Trophoblast cell (in vitro differentiated cells and primary cell): ENCODE results near the gene WDR90.
A peak's percentile ranks its signal among the peaks of the same experiment; 100 is the strongest.

ENCODE experiments used
- DNase-seq, 2 donors: peaks; one replicate each; pipeline ENCODE4 v3.0.0-alpha.2; 2016
- H2AFZ ChIP-seq: 2 replicates; pipeline ENCODE4 v1.6.1; 2013; ENCODE audit warnings: low read length, moderate library complexity, mild to moderate bottlenecking; ENCODE audit not compliant: insufficient read depth, poor library complexity
- H2AK5ac ChIP-seq: 2 replicates; pipeline ENCODE4 v1.6.1; 2013; ENCODE audit warnings: mild to moderate bottlenecking, low read length
- H2BK120ac ChIP-seq: 2 replicates; pipeline ENCODE4 v1.6.1; 2013; ENCODE audit warnings: low read length, mild to moderate bottlenecking, moderate library complexity; ENCODE audit not compliant: insufficient read depth, poor library complexity
- H2BK12ac ChIP-seq: 2 replicates; pipeline ENCODE4 v1.6.1; 2013; ENCODE audit warnings: mild to moderate bottlenecking, low read length, moderate library complexity
- H2BK5ac ChIP-seq: 2 replicates; pipeline ENCODE4 v1.6.1; 2013; ENCODE audit warnings: low read length, low read depth, moderate library complexity, mild to moderate bottlenecking; ENCODE audit not compliant: poor library complexity
- H3K14ac ChIP-seq: 2 replicates; pipeline ENCODE4 v1.6.1; 2013; ENCODE audit warnings: mild to moderate bottlenecking, low read length
- H3K18ac ChIP-seq: 2 replicates; pipeline ENCODE4 v1.6.1; 2013; ENCODE audit warnings: mild to moderate bottlenecking, low read length
- H3K23ac ChIP-seq: 2 replicates; pipeline ENCODE4 v1.6.1; 2013; ENCODE audit warnings: low read length
- H3K27ac ChIP-seq: 2 replicates; pipeline ENCODE4 v1.5.1; 2013; ENCODE audit warnings: low read depth, mild to moderate bottlenecking, inconsistent platforms, low read length, moderate library complexity
- H3K27me3 ChIP-seq: 2 replicates; pipeline ENCODE4 v1.6.1; 2013; ENCODE audit warnings: inconsistent platforms, mild to moderate bottlenecking, low read length, moderate library complexity; ENCODE audit not compliant: insufficient read depth
- H3K36me3 ChIP-seq, 2 experiments: 1 replicate in 1 of 2; 2 replicates in 1 of 2; pipeline ENCODE4 v1.6.1; 2013; ENCODE audit warnings: low read length in 2 of 2, mild to moderate bottlenecking in 2 of 2, moderate library complexity in 1 of 2; ENCODE audit not compliant: insufficient read depth in 2 of 2, control insufficient read depth in 1 of 2
- H3K4ac ChIP-seq: 2 replicates; pipeline ENCODE4 v1.6.1; 2013; ENCODE audit warnings: low read depth, mild to moderate bottlenecking, low read length, moderate library complexity
- H3K4me1 ChIP-seq, 2 experiments: 1 replicate in 1 of 2; 2 replicates in 1 of 2; pipeline ENCODE4 v1.6.1; 2013; ENCODE audit warnings: low read length in 2 of 2, mild to moderate bottlenecking in 2 of 2, moderate library complexity in 1 of 2; ENCODE audit not compliant: insufficient read depth in 2 of 2, control insufficient read depth in 1 of 2
- H3K4me2 ChIP-seq: 2 replicates; pipeline ENCODE4 v1.6.1; 2013; ENCODE audit warnings: inconsistent platforms, mild to moderate bottlenecking, low read length, moderate library complexity
- H3K4me3 ChIP-seq: 2 replicates; pipeline ENCODE4 v1.5.1; 2013; ENCODE audit warnings: mild to moderate bottlenecking, low read depth, low read length, inconsistent platforms
- H3K79me1 ChIP-seq: one replicate; pipeline ENCODE4 v1.6.1; 2013; ENCODE audit warnings: low read length
- H3K79me2 ChIP-seq: 2 replicates; pipeline ENCODE4 v1.6.1; 2013; ENCODE audit warnings: low read length, mild to moderate bottlenecking; ENCODE audit not compliant: control insufficient read depth, insufficient read depth, poor library complexity
- H3K9ac ChIP-seq: 2 replicates; pipeline ENCODE4 v1.6.1; 2013; ENCODE audit warnings: mild to moderate bottlenecking, low read length
- H3K9me3 ChIP-seq: 2 replicates; pipeline ENCODE4 v1.6.1; 2013; ENCODE audit warnings: low read depth, mild to moderate bottlenecking, control low read depth, inconsistent platforms, low read length; ENCODE audit not compliant: insufficient read depth
- H4K12ac ChIP-seq: 2 replicates; pipeline ENCODE4 v1.6.1; 2013; ENCODE audit warnings: low read depth, mild to moderate bottlenecking, low read length, moderate library complexity
- H4K8ac ChIP-seq: 2 replicates; pipeline ENCODE4 v1.6.1; 2013; ENCODE audit warnings: low read depth, mild to moderate bottlenecking, low read length, moderate library complexity
- H4K91ac ChIP-seq: one replicate; pipeline ENCODE4 v1.6.1; 2013; ENCODE audit warnings: low read depth, mild to moderate bottlenecking, low read length, moderate library complexity
- WGBS: extraction: QIAGEN DNeasy Blood & Tissue Kit; methylation state at CpG from one replicate; pipeline ENCODE4 v1.1.7; 2013; ENCODE audit warnings: missing lambda C conversion rate; ENCODE audit not compliant: insufficient read length, insufficient coverage; ENCODE audit errors: extremely low coverage; 5-methylcytosine and 5-hydroxymethylcytosine counted together

The WDR90 gene

DNA sequence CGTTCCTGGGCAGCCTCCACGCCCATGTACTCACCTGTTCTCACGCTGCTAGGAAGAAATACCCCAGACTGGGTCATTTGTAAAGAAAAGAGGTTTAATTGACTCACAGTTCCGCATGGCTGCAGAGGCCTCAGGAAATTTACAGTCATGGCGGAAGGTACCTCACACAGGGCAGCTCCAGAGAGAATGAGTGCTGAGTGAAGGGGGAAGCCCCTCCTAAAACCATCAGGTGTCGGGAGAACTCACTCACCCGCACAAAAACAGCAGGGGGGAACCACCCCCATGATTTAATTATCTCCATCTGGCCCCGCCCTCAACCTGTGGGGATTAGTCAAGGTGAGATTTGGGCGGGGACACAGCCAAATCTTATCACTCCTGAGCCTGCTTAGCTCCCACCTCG is 41.1 kb upstream of the WDR90 start:
- no CpG with 5 or more reads among the region's 10 CpGs for WGBS
- peak overlapping the region; percentile 48 for H3K18ac ChIP-seq
- no peak overlapping the region for H3K4ac ChIP-seq
- no peak overlapping the region for H4K8ac ChIP-seq
- H3K4me1 ChIP-seq: no peaks in the 10 kb centered on the region
- H4K91ac ChIP-seq: no peak overlapping the region
- no peak overlapping the region for H2BK5ac ChIP-seq
- H3K4me3 ChIP-seq: no peak overlapping the region
- H2BK120ac ChIP-seq: no peak overlapping the region
- H3K27ac ChIP-seq: no peak overlapping the region
- H3K9me3 ChIP-seq: peaks cover 6% of the 10 kb centered on the region
- no peak overlapping the region for H2AK5ac ChIP-seq
- H3K23ac ChIP-seq: no peak overlapping the region
- H3K14ac ChIP-seq: no peak overlapping the region
- H3K36me3 ChIP-seq: no peaks in the 10 kb centered on the region
- H3K27me3 ChIP-seq: no peaks in the 10 kb centered on the region
- H2AFZ ChIP-seq: no peak overlapping the region
- no peak for DNase-seq
- no peaks in the 10 kb centered on the region for H3K79me2 ChIP-seq
- H2BK12ac ChIP-seq: no peak overlapping the region
- no peak overlapping the region for H4K12ac ChIP-seq
- no peaks in the 10 kb centered on the region for H3K79me1 ChIP-seq
- no peak overlapping the region for H3K9ac ChIP-seq
- no peak overlapping the region for H3K4me2 ChIP-seq

- Histone ChIP-seq H4K91ac (no peak overlapping the region), H3K23ac (no peak overlapping the region), H3K27ac (no peak overlapping the region), H3K36me3 (peaks cover 3 to 4% of the 10 kb centered on the region in 2 experiments), H3K4me1 (no peaks in the 10 kb centered on the region), H2AFZ (no peak overlapping the region), H3K9ac (no peak overlapping the region), H3K14ac (no peak overlapping the region), H4K12ac (no peak overlapping the region), H2AK5ac (no peak overlapping the region), H3K4me2 (no peak overlapping the region), H3K18ac (no peak overlapping the region), H2BK5ac (no peak overlapping the region), H3K79me1 (no peaks in the 10 kb centered on the region), H3K79me2 (no peaks in the 10 kb centered on the region), H3K27me3 (no peaks in the 10 kb centered on the region), H3K9me3 (peaks cover 11% of the 10 kb centered on the region), H2BK120ac (no peak overlapping the region), H2BK12ac (no peak overlapping the region), H3K4ac (no peak overlapping the region), H4K8ac (no peak overlapping the region), H3K4me3 (no peak overlapping the region)
- WGBS: no CpG with 5 or more reads among the region's 13 CpGs
- no peak for DNase-seq
These were observed 39.8 kb upstream of the WDR90 start for GRCh38 chr16:609316-609715.

GRCh38 chr16:609984-610383 is 39.2 kb upstream of the WDR90 start:
- Histone ChIP-seq H3K4me3 (no peak overlapping the region), H3K14ac (no peak overlapping the region), H3K23ac (no peak overlapping the region), H3K4ac (no peak overlapping the region), H3K79me1 (no peaks in the 10 kb centered on the region), H2BK5ac (no peak overlapping the region), H3K27ac (no peak overlapping the region), H3K36me3 (peaks cover 4 to 5% of the 10 kb centered on the region in 2 experiments), H4K91ac (no peak overlapping the region), H3K27me3 (no peaks in the 10 kb centered on the region), H3K4me1 (no peaks in the 10 kb centered on the region), H3K18ac (no peak overlapping the region), H2AFZ (no peak overlapping the region), H4K8ac (no peak overlapping the region), H3K9ac (no peak overlapping the region), H3K9me3 (peaks cover 11% of the 10 kb centered on the region), H3K4me2 (no peak overlapping the region), H4K12ac (no peak overlapping the region), H2AK5ac (no peak overlapping the region), H3K79me2 (no peaks in the 10 kb centered on the region), H2BK12ac (no peak overlapping the region), H2BK120ac (no peak overlapping the region)
- WGBS: no CpG with 5 or more reads among the region's 14 CpGs
- no peak for DNase-seq

GRCh38 chr16:610513-611381 is 38.4 kb upstream of the WDR90 start:
- no peak overlapping the region for H3K23ac ChIP-seq
- H4K8ac ChIP-seq: no peak overlapping the region
- no peak overlapping the region for H3K4me2 ChIP-seq
- WGBS: no CpG with 5 or more reads among the region's 28 CpGs
- no peak overlapping the region for H3K14ac ChIP-seq
- no peak overlapping the region for H4K12ac ChIP-seq
- no peaks in the 10 kb centered on the region for H3K79me2 ChIP-seq
- H2BK12ac ChIP-seq: no peak overlapping the region
- H3K9me3 ChIP-seq: peaks cover 9% of the 10 kb centered on the region
- H2BK120ac ChIP-seq: no peak overlapping the region
- no peak overlapping the region for H3K4me3 ChIP-seq
- no peak overlapping the region for H2BK5ac ChIP-seq
- H3K4me1 ChIP-seq: no peaks in the 10 kb centered on the region
- H3K27me3 ChIP-seq: no peaks in the 10 kb centered on the region
- no peak overlapping the region for H2AK5ac ChIP-seq
- H3K9ac ChIP-seq: no peak overlapping the region
- H3K18ac ChIP-seq: no peak overlapping the region
- H3K79me1 ChIP-seq: no peaks in the 10 kb centered on the region
- H2AFZ ChIP-seq: no peak overlapping the region
- H3K27ac ChIP-seq: no peak overlapping the region
- H4K91ac ChIP-seq: no peak overlapping the region
- no peak overlapping the region for H3K4ac ChIP-seq
- H3K36me3 ChIP-seq: peaks cover 5 to 6% of the 10 kb centered on the region in 2 experiments
- DNase-seq: peak; percentile 78 to 79
